Testis (tissue), 3 donors: ENCODE results near the gene DENND2A. TPM values are rescaled to one million over a fixed set of nuclear protein-coding genes. Genes with fewer than 3 reads are reported as not detected.

Experiments
- DNase-seq: peaks from one replicate; pipeline ENCODE4 v3.0.0-alpha.2; 2019
- H3K27ac ChIP-seq, 2 donors: fragments of 200-600 bp; sonication (generic); one replicate each; pipeline ENCODE4 v1.5.1; 2019
- H3K27me3 ChIP-seq: fragments of 200-600 bp; sonication (generic); one replicate; pipeline ENCODE4 v1.5.1; 2019
- H3K36me3 ChIP-seq: fragments of 200-600 bp; sonication (generic); one replicate; pipeline ENCODE4 v1.5.1; 2017; ENCODE audit warnings: low read depth; ENCODE audit errors: missing control alignments
- H3K4me1 ChIP-seq: fragments of 200-600 bp; sonication (generic); one replicate; pipeline ENCODE4 v1.5.1; 2019
- H3K4me3 ChIP-seq, 2 donors: fragments of 200-600 bp; sonication (generic); one replicate each; pipeline ENCODE4 v1.5.1; 2017 to 2019
- H3K9me3 ChIP-seq: fragments of 200-600 bp; sonication (generic); one replicate; pipeline ENCODE4 v1.5.1; 2017
- POLR2A ChIP-seq: fragments of 450-650 bp; IDR thresholded peaks from one replicate; pipeline ENCODE4 v1.6.1; 2017; ENCODE audit warnings: antibody characterized with exemption, mild to moderate bottlenecking, moderate library complexity
- WGBS, 2 donors: methylation state at CpG; one replicate each; pipeline ENCODE4 v1.1.5; 2018; 5-methylcytosine and 5-hydroxymethylcytosine counted together
- intact Hi-C: fragments of 100-400 bp; cut with DNase I; formaldehyde crosslinking; loops from one replicate; pipeline ENCODE4 v1.15.1; 2023; ENCODE audit warnings: low total_unique reads
- polyA plus RNA-seq: library from polyadenylated mRNA; stranded (reverse); fragments of 350-450 nt; fragmentation: Illumina TruSeq; extraction: RNeasy Lipid Tissue Mini Kit (QIAGEN cat#74804); gene quantifications from one replicate; pipeline ENCODE4 v1.2.3, GENCODE V29; 2014; ENCODE audit warnings: low read depth, low replicate concordance; ENCODE audit not compliant: insufficient read depth
- total RNA-seq, 2 donors: library from RNA; depleted of rRNA; stranded (reverse); fragments of >200 nt; gene quantifications; one replicate each; pipeline ENCODE4 v1.2.3, GENCODE V29; 2016
- TF ChIP-seq, protein P1 (sequence below), 3 experiments: fragments of 450-650 bp in 2 of 3; fragments of 200-600 bp in 1 of 3; sonication (generic) in 1 of 3; IDR thresholded peaks; one replicate each; pipeline ENCODE4 v1.5.1; 2016 to 2019; ENCODE audit warnings: antibody characterized with exemption in 3 of 3, mild to moderate bottlenecking in 2 of 3, moderate library complexity in 1 of 3

Gene DENND2A
- total and polyA plus RNA-seq, 3 donors from 2014 or later = 4.1 to 8.5 (median 5.5) TPM

DNA sequence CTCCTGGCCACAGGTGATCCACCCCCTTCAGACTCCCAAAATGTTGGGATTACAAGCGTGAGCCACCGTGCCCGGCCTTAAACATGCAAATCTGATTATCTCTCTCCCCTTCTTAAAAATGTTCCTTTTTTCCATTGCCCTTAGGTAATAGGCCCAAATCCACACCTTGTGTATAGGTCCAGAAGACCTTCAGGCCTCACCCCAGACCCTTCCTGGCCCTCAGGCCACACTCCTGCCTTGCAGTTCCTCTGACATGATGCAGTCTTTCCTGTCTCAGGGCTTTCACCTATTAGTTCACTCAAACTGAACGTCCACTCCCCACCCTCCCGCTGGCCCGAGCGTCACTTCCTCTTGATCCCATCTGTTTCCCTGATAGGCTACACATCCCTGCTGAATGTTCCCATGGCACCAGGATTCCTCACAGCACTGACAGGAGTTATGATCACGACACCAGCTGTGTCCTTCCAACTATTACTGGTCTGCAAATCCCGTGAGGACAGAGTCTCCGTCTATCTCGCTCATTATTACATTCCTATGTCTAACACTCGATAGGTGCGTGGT lies 46.4 kb downstream of the DENND2A start:
- H3K27ac ChIP-seq = no peak overlapping the region
- no peaks in the 10 kb centered on the region for H3K27me3 ChIP-seq
- H3K9me3 ChIP-seq = no peaks in the 10 kb centered on the region
- intact Hi-C loops = no loop called here
- H3K4me1 ChIP-seq = no peaks in the 10 kb centered on the region
- DNase-seq = no peak
- H3K4me3 ChIP-seq = no peak overlapping the region
- H3K36me3 ChIP-seq = no peaks in the 10 kb centered on the region
- TF ChIP-seq, protein P1, sequence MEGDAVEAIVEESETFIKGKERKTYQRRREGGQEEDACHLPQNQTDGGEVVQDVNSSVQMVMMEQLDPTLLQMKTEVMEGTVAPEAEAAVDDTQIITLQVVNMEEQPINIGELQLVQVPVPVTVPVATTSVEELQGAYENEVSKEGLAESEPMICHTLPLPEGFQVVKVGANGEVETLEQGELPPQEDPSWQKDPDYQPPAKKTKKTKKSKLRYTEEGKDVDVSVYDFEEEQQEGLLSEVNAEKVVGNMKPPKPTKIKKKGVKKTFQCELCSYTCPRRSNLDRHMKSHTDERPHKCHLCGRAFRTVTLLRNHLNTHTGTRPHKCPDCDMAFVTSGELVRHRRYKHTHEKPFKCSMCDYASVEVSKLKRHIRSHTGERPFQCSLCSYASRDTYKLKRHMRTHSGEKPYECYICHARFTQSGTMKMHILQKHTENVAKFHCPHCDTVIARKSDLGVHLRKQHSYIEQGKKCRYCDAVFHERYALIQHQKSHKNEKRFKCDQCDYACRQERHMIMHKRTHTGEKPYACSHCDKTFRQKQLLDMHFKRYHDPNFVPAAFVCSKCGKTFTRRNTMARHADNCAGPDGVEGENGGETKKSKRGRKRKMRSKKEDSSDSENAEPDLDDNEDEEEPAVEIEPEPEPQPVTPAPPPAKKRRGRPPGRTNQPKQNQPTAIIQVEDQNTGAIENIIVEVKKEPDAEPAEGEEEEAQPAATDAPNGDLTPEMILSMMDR (IDR thresholded peaks at IDR 0.05) = no peak
- TF ChIP-seq POLR2A = no peak
- 92 to 94% methylated on average over 13 of the region's 13 CpGs for WGBS, 2 donors

GRCh38 chr7:140593672-140593982 lies 47.0 kb downstream of the DENND2A start:
- DNase-seq = no peak
- Histone ChIP-seq H3K9me3 (no peaks in the 10 kb centered on the region), H3K36me3 (no peaks in the 10 kb centered on the region), H3K4me3 (no peak overlapping the region), H3K27ac (no peak overlapping the region), H3K27me3 (no peaks in the 10 kb centered on the region), H3K4me1 (no peaks in the 10 kb centered on the region)
- intact Hi-C loops = no loop called here
- TF ChIP-seq POLR2A = no peak
- TF ChIP-seq, protein P1 (IDR thresholded peaks at IDR 0.05) = no peak
- 91 to 96% methylated on average over 4 of the region's 4 CpGs for WGBS, 2 donors

DNA sequence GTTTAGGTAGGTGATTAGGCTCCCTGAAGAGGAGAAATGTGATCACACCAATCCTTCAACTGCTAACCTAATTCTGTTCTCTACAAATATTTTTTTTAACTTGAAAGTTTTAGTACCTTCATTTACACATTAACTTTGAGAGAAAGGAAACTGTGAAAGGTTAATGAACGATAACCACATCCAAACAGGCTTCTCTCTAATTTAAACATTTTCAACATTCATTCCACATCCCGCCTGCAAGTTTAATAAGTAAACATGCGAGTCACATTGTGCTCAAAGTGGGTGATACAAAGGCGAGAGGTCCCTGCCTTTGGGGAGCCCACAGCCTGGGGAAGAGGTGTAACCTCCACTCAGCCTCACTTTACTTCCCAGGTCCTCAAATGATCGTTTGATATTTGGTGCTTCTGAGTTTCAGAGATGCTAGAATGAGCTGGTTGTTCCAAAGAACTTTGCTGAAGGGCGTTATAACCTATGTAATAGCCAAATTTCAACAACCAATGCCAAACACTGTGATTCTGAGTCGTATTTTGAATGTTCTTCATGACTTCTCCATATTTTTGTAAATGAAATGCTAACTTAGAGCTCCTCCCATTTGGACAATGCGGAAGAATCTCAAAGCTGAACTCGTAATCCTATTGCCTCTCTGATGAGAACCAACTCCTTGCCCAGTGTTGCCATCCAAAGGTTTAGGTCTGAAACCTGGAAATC lies 47.5 kb downstream of the DENND2A start:
- H3K27ac ChIP-seq = no peak overlapping the region
- H3K9me3 ChIP-seq = no peaks in the 10 kb centered on the region
- TF ChIP-seq, protein P1 (IDR thresholded peaks at IDR 0.05) = no peak
- TF ChIP-seq POLR2A = no peak
- H3K36me3 ChIP-seq = no peaks in the 10 kb centered on the region
- intact Hi-C loops = no loop called here
- H3K27me3 ChIP-seq = no peaks in the 10 kb centered on the region
- no peak for DNase-seq
- WGBS, 2 donors = 91 to 93% methylated on average over 9 of the region's 9 CpGs
- no peak overlapping the region for H3K4me3 ChIP-seq
- H3K4me1 ChIP-seq = no peaks in the 10 kb centered on the region

- no peaks in the 10 kb centered on the region for H3K27me3 ChIP-seq
- no peaks in the 10 kb centered on the region for H3K36me3 ChIP-seq
- no peak overlapping the region for H3K27ac ChIP-seq
- WGBS, 2 donors = 81 to 93% methylated on average over 3 of the region's 3 CpGs
- H3K9me3 ChIP-seq = no peaks in the 10 kb centered on the region
- DNase-seq = no peak
- no peaks in the 10 kb centered on the region for H3K4me1 ChIP-seq
- intact Hi-C loops = no loop called here
- TF ChIP-seq, protein P1 (IDR thresholded peaks at IDR 0.05) = no peak
- TF ChIP-seq POLR2A = no peak
- no peak overlapping the region for H3K4me3 ChIP-seq
Measured at GRCh38 chr7:140591180-140591902, 49.3 kb downstream of the DENND2A start.
